Heart left ventricle (tissue), 13 donors: ENCODE results near the gene DISP1.

ENCODE experiments used
- CTCF ChIP-seq, 12 donors: fragments of 200-600 bp; sonication (generic) in 4 of 12; IDR thresholded peaks; one replicate each; pipeline versions ENCODE4 v1.5.0 to v1.8.0; 2018 to 2022; ENCODE audit warnings: antibody characterized with exemption in 12 of 12, mild to moderate bottlenecking in 5 of 12
- POLR2A ChIP-seq, 2 donors: fragments of 450-650 bp; IDR thresholded peaks; one replicate each; pipeline ENCODE4 v1.6.1; 2017; ENCODE audit warnings: antibody characterized with exemption in 2 of 2, mild to moderate bottlenecking in 2 of 2, moderate library complexity in 2 of 2
- donor health status: ischemic (EF 13 %, LVEDD 7.1; RV severe dilation, severe dysfunction).
- donor health status: DM: no; HTN: yes; CAD: no.
- donor health status: DM: no; HTN: no; CAD: no.
- donor health status: ischemic (EF 25% LVEDD 6.9; RV normal size, moderate dysfunction).
- donor health status: ischemic (EF 25% LVEDD 5.7; RV mildly dilated, moderate dysfunction).
- donor health status: ischemic (EF 35%, LVEDD 5.7; RV mildly dilated, moderate dysfunction).
- donor health status: nonischemic (EF 11% LVEDD 7.7; RV severe dilation, severe dysfunction).
- donor health status: DM: yes; HTN: yes; CAD: no.
- donor health status: PGD.
- donor health status: ischemic (EF 29% LVEDD 5.4; RV normal size, mild dysfunction).
- donor health status: nonischemic (EF 23%, LVEDD 6.1; RV moderate dilation, normal function).

- TF ChIP-seq CTCF (IDR thresholded peaks at IDR 0.05) (no peak), POLR2A (IDR thresholded peaks at IDR 0.05) (no peak)
Observed at GRCh38 chr1:222852326-222852725, 37.5 kb downstream of the DISP1 start.
